ENCODE measurements around the gene HOXD11.

- TF ChIP-seq CTCF (IDR thresholded peaks at IDR 0.05) (no peak), EP300 (IDR thresholded peaks at IDR 0.05) (no peak), POLR2A (IDR thresholded peaks at IDR 0.05) (no peak), POLR2AphosphoS5 (IDR thresholded peaks at IDR 0.05) (no peak)
These were observed 32.0 kb downstream of the HOXD11 start for GRCh38 chr2:176138923-176139660.

Data from stomach (tissue), 4 donors.